Measurements from ENCODE around the gene VIPAS39.

Gene VIPAS39

GRCh38 chr14:77457522-77458248 is at the start of gene VIPAS39, which contains the start of gene AHSA1:
VIPAS39 (minus strand) TSS chr14:77457601; CDS start chr14:77454102, 3,499 bp downstream.
AHSA1 (plus strand) TSS chr14:77458093; CDS start chr14:77458190, 97 bp downstream.
- FAIRE-seq: peak; percentile 96

GRCh38 chr14:77505031-77505430 is 47.6 kb upstream of the VIPAS39 start:
- no peak for FAIRE-seq

GRCh38 chr14:77503138-77503537 is 45.7 kb upstream of the VIPAS39 start:
- FAIRE-seq: no peak

GRCh38 chr14:77502109-77502782 is 44.8 kb upstream of the VIPAS39 start:
- peak; percentile 28 for FAIRE-seq

GRCh38 chr14:77498984-77499527 is 41.7 kb upstream of the VIPAS39 start:
- FAIRE-seq: no peak

GRCh38 chr14:77498120-77498979 is 40.9 kb upstream of the VIPAS39 start, which contains the start of gene ISM2:
ISM2 (minus strand) TSS chr14:77498816; CDS start chr14:77498793, 23 bp downstream.
- no peak for FAIRE-seq

GRCh38 chr14:77495334-77495733 is 37.9 kb upstream of the VIPAS39 start:
- FAIRE-seq: no peak

- no peak for FAIRE-seq
Measured at GRCh38 chr14:77491056-77491455, 33.7 kb upstream of the VIPAS39 start.

- no peak for FAIRE-seq
Measured at GRCh38 chr14:77490347-77490986, 33.1 kb upstream of the VIPAS39 start.

GRCh38 chr14:77489041-77489440 is 31.6 kb upstream of the VIPAS39 start:
- FAIRE-seq: no peak

- FAIRE-seq: no peak
Measured at GRCh38 chr14:77488558-77488957, 31.2 kb upstream of the VIPAS39 start.

- no peak for FAIRE-seq
Measured at GRCh38 chr14:77485901-77486678, 28.7 kb upstream of the VIPAS39 start.

- no peak for FAIRE-seq
Measured at GRCh38 chr14:77485256-77485655, 27.9 kb upstream of the VIPAS39 start.

- no peak for FAIRE-seq
Measured at GRCh38 chr14:77482422-77482821, 25.0 kb upstream of the VIPAS39 start.

- FAIRE-seq: no peak
Measured at GRCh38 chr14:77478796-77479195, 21.4 kb upstream of the VIPAS39 start.

- no peak for FAIRE-seq
Measured at GRCh38 chr14:77478029-77478428, 20.6 kb upstream of the VIPAS39 start.

- no peak for FAIRE-seq
Measured at GRCh38 chr14:77475432-77476115, 18.2 kb upstream of the VIPAS39 start.

- no peak for FAIRE-seq
Measured at GRCh38 chr14:77474479-77475177, 17.2 kb upstream of the VIPAS39 start.

- no peak for FAIRE-seq
Measured at GRCh38 chr14:77473921-77474320, 16.5 kb upstream of the VIPAS39 start.

- FAIRE-seq: no peak
Measured at GRCh38 chr14:77470224-77470870, 12.9 kb upstream of the VIPAS39 start.

Data from G401.6 (cell line).